ENCODE data around the gene MSANTD3. TPM values are rescaled to one million over a fixed set of nuclear protein-coding genes. Genes with fewer than 3 reads are reported as not detected.

The MSANTD3 gene
- total and polyA plus RNA-seq, 3 donors from 2014 or later: 11.5 to 24.9 (median 16.9) TPM

DNA sequence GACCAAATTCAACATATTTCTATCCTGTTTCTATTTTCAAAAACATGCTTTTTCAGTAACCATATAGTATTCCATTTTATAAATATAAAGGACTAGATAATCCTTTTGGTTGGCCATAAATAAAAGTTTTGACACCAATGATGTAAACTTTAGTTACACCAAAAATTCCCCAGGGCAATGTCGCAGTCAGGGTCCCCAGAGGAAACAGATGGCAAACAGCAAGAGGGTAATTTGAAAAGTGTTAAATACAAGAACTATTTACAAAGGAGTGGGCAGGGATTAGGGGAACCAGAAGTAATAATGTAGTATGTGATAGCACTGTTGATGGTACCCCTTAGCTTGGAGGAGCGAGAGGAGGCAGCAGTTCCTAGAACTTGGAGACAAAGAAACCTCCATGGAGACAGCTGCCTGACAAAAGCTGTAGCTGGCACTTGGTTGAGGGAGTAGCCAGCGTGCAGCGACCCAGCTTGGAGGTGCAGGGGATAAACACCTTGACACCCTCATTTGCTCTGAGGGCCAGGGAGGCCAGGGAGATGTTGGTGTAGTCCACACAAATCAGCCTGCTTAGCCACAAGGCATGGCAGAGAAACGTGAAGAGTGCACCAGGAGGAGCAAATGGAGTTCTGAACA, 18.3 kb upstream of the MSANTD3 start:
- Histone ChIP-seq H3K4me3 (no peak overlapping the region), H3K9me3 (no peaks in the 10 kb centered on the region), H3K27ac (no peak overlapping the region), H3K27me3 (no peaks in the 10 kb centered on the region), H3K4me1 (no peaks in the 10 kb centered on the region), H3K36me3 (ENCODE audit: low read depth, missing control alignments) (no peaks in the 10 kb centered on the region)
- 69 to 75% methylated on average over 5 of the region's 5 CpGs for WGBS, 2 donors
- intact Hi-C loops (cut with DNase I; ENCODE audit: low total_unique reads): no loop called here
- TF ChIP-seq CTCF (IDR thresholded peaks at IDR 0.05): no peak
- no peak for TF ChIP-seq POLR2A (IDR thresholded peaks at IDR 0.05)
- DNase-seq: no peak

DNA sequence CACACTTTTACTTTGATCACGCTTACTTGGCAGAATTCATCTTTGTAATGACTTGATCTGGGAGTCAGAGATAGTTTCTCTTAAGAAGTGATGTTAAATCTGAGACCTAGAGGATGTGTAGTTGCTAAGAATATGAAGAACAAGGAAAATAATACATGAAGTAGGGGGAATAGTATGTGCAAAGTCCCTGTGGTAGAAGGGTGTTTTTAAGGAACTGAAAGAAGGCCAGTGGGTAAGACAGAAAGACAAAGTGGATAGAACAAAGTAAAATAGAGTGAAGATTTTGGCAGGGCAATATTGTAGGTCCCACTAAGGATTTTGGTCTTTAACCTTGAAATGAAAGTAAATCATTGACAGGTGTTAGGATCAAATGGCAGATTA, 17.8 kb upstream of the MSANTD3 start:
- Histone ChIP-seq H3K4me1 (no peaks in the 10 kb centered on the region), H3K9me3 (no peaks in the 10 kb centered on the region), H3K27ac (no peak overlapping the region), H3K36me3 (ENCODE audit: low read depth, missing control alignments) (no peaks in the 10 kb centered on the region), H3K27me3 (no peaks in the 10 kb centered on the region), H3K4me3 (no peak overlapping the region)
- TF ChIP-seq POLR2A (IDR thresholded peaks at IDR 0.05): no peak
- no peak for TF ChIP-seq CTCF (IDR thresholded peaks at IDR 0.05)
- intact Hi-C loops (cut with DNase I; ENCODE audit: low total_unique reads): no loop called here
- WGBS, 2 donors: 88 to 98% methylated on average over 1 of the region's 1 CpG
- no peak for DNase-seq

DNA sequence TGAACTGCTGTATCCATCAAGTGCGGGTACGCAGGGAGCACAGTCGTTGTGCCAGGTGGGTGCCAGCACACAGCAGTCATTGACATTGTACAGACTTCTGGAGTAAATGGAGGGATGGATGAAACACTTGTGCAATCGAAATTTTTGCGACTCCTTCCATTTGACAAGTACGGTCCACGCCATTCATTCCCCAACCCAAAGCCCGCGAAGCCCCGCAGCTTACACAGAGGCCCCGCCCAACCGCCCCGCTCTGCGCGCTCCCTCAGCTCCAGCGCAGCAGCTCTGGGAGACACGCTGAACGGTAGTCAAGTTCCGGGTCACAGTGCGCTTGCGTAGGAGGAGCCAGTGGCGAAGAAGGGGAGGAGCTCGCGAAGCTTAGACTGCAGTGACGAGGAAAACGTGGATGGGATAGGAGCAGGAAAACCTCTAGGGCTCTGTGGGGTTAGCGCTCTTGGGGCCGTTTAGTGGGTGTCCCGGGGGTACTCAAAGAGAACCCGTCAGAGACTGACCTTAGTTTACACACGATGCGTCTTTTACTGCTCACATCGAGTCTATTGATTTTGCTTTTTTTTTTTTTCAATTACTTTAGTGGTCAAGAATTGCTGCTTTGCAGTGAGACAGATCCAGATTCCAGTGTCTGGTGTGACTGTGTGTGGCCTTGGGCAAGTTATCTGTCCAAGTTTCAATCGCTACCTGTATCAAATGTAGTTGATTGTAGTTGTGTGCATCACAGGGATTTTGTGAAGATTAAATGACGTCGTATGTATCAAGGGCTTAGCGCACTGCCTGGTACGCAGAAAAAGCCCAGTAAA, 15.3 kb upstream of the MSANTD3 start:
- 6 to 8% methylated on average over 35 to 38 of the region's 38 CpGs for WGBS, 2 donors
- TF ChIP-seq POLR2A (IDR thresholded peaks at IDR 0.05): no peak
- no peak for TF ChIP-seq CTCF (IDR thresholded peaks at IDR 0.05)
- Histone ChIP-seq H3K9me3 (no peaks in the 10 kb centered on the region), H3K27ac (no peak overlapping the region), H3K4me3 (peak overlapping the region; percentile 49 to 57), H3K4me1 (no peaks in the 10 kb centered on the region), H3K36me3 (ENCODE audit: low read depth, missing control alignments) (no peaks in the 10 kb centered on the region), H3K27me3 (no peaks in the 10 kb centered on the region)
- peak; percentile 96 for DNase-seq
- intact Hi-C loops (cut with DNase I; ENCODE audit: low total_unique reads): no loop called here

DNA sequence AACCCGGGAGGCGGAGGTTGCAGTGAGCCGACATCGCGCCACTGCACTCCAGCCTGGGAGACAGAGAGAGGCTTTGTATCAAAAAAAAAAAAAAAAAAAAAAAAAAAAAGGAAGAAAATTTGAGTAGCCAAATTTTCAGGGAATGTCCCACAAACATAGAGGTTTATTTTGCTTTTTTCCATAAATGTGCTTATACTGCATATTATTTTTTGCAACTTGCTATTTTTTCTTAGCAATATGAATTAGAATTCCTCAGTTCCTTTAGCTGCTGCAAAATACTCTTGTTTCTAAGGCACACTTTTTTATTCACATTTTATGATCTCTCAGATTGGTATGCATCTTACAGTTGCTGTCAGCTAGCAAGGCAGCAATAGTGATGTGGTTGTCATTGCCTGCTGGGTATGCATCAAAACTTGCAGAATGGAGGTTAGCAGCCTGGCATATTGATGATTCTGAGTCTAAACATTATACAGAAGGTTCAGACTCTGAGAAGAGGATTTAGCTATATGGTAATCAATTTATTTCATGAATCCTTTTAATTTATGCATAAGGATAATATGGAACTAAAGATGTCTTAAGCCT, 13.0 kb upstream of the MSANTD3 start:
- no peak overlapping the region for H3K4me3 ChIP-seq
- no peaks in the 10 kb centered on the region for H3K9me3 ChIP-seq
- no peaks in the 10 kb centered on the region for H3K27me3 ChIP-seq
- no peaks in the 10 kb centered on the region for H3K4me1 ChIP-seq
- intact Hi-C loops (cut with DNase I; ENCODE audit: low total_unique reads): no loop called here
- TF ChIP-seq CTCF (IDR thresholded peaks at IDR 0.05) (no peak), POLR2A (IDR thresholded peaks at IDR 0.05) (no peak)
- H3K36me3 ChIP-seq (ENCODE audit: low read depth, missing control alignments): no peaks in the 10 kb centered on the region
- DNase-seq: no peak
- H3K27ac ChIP-seq: no peak overlapping the region
- 52 to 79% methylated on average over 5 of the region's 5 CpGs for WGBS, 2 donors
